DMS153 treated with DMSO at 0.1 percent for 48 hours (cell line): Measurements from ENCODE around the gene AANAT.

ENCODE experiments used
- DNase-seq: peaks from one replicate; lab custom pipeline; 2025; ENCODE audit not compliant: unreplicated experiment; lab: John Stamatoyannopoulos, UW

The AANAT gene

GRCh38 chr17:76467809-76468633 is 618 bp downstream of the AANAT start:
- DNase-seq: no peak

- DNase-seq: no peak
These were observed 1.2 kb downstream of the AANAT start for GRCh38 chr17:76468634-76469010.

GRCh38 chr17:76469076-76469990 is 1.9 kb downstream of the AANAT start:
- DNase-seq: no peak

- DNase-seq: no peak
These were observed 2.8 kb downstream of the AANAT start for GRCh38 chr17:76469991-76470739.

GRCh38 chr17:76471498-76472257 is 4.3 kb downstream of the AANAT start:
- no peak for DNase-seq

GRCh38 chr17:76472258-76472645 is 4.8 kb downstream of the AANAT start:
- no peak for DNase-seq

DNA sequence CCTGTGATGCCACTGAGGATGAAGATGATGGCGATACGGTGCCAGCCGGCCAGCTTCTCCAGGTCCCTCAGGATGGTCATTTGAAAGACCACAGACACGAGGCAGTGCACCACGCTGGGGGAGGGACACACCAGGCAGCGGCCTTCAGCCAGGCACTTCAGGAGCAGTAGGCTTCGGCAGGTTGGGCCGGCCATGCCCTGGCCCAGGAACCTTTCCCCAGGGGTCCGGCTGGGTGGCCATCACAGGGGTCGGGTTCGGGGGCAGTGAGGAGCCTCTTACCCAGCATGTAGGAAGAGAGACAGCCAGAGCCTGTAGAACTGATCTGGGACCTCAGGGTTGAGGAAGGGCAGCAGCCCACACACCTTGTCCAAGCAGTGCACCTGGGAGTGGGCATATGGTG is 5.3 kb downstream of the AANAT start:
- no peak for DNase-seq

DNA sequence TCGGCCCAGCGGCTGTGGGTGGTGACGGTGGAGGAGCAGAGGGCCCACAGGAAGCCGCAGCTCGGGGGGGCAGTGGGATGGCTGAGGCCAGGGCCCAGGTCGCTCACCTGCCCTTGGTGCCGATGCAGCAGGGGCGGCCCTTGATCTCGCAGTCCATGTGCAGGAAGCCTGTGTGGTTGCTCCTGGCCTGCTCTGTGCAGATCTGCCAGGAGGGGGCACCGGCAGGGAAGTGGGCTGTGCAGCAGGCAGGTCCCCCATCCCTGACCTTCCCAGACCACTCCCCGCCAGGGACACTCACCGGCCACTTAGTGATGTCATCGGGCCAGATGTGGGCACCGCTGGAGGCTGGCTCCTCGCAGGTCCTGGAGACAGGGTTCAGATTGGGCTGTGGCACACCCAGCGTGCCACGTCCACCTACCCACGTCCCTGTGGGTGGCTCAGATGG is 6.2 kb downstream of the AANAT start:
- DNase-seq: no peak

- no peak for DNase-seq
These were observed 6.8 kb downstream of the AANAT start for GRCh38 chr17:76474238-76474637.

DNA sequence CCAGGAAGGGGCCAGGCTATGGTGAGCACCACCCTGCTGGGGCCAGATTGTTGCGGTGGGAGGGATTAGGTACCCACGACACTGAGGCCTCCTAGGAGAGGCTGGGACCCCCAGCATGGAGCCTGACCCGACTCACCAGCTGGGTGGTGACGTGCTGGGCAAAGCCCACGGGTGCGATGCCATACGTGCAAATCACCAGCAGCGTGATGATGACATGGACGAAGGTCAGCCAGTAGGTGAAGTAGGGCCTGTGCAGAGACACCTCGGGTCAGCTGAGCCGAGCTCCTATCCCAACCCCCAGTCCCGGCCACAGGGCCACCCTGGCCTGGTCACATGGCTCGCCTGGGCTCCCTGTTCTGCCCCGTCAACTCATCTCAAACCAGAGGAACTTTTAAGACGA is 7.5 kb downstream of the AANAT start:
- no peak for DNase-seq

DNA sequence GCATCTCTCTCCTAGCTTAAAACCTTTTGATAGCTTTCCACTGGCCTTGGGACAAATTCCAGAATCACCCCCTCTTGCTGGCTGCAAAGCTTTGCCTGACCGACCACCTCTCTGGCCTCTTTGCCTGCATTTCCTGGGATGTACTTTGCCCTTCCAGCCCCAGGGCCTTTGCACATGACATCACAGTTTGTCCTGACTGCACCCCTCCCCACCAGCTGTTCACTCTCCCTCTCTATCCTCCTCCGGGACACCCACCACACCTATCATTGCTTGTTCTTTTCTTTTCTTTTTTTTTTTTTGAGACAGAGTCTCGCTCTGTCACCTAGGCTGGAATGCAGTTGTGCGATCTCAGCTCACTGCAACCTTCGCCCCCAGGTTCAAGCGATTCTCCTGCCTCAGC is 7.9 kb downstream of the AANAT start:
- DNase-seq: no peak

GRCh38 chr17:76476736-76477135 is 9.3 kb downstream of the AANAT start:
- DNase-seq: no peak

- no peak for DNase-seq
These were observed 10.2 kb downstream of the AANAT start for GRCh38 chr17:76477576-76477975.

GRCh38 chr17:76478097-76478496 is 10.7 kb downstream of the AANAT start:
- no peak for DNase-seq

DNA sequence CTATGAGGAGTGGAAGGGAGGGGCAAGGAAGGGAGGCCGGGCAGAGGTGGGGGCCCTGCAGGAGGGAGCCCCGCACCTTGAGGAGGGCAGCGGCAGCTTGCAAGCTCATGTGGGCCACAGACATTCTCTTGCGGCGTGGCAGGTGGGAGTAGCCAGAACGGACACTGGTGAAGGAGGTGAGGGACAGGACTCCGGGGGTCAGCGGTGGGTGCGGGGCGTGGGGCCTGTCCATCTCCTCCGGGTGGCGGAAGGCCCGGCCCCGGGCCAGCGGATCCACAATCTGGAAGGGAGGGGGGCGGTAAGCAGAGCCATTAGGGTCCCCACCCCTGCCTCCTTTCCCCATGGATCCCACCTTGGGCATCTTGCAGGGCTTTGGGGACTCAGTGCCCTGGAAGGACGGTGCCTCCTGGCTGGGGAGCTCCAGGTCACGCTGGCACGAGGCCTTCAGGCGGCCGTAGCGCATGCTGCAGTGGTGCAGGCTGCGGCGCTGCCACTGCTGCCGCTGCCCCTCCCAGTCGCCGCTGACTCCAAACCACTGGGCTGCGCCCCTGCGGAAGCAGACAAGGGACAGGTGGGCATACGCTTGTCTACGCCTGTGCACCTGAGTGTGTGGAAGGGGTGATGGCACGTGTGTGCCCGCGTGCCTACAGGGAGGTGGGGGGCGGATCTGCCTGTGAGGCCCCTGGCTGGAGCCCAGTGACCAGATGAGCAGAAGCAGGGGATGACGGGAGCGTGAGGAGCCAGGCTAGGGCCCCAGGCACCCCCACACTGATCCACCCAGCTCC is 11.5 kb downstream of the AANAT start:
- DNase-seq: no peak

GRCh38 chr17:76479515-76480060 is 12.2 kb downstream of the AANAT start:
- DNase-seq: no peak

- DNase-seq: no peak
These were observed 13.2 kb downstream of the AANAT start for GRCh38 chr17:76480632-76481031.

DNA sequence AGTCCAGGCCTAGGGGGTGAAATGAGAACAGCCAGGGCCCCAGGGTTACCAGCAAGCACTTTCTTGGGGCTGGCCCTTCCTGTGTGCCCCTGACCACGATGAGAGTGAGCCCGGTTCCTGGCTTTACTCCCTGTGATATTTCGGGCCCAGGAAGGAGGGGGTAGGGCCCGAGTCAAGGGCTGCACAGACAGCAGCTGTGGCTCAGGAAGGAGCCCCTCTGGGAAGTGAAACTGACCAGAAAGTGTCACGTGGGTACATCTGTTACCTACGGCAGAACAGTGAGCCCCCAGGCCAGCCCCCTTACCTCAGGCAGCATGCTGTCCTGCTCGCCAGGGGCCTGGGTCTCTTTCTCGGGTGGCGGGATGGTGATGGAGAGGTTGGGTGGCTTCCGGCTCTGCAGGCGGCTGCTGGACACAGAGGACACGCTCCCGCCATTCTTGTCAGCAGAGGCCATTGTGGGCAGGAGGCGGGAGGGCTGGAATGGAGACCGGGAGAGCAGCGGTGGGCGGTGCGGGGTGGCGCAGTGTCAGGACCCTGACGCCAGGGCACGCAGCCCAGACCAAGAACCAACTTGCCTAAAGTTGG is 13.8 kb downstream of the AANAT start:
- DNase-seq: no peak

DNA sequence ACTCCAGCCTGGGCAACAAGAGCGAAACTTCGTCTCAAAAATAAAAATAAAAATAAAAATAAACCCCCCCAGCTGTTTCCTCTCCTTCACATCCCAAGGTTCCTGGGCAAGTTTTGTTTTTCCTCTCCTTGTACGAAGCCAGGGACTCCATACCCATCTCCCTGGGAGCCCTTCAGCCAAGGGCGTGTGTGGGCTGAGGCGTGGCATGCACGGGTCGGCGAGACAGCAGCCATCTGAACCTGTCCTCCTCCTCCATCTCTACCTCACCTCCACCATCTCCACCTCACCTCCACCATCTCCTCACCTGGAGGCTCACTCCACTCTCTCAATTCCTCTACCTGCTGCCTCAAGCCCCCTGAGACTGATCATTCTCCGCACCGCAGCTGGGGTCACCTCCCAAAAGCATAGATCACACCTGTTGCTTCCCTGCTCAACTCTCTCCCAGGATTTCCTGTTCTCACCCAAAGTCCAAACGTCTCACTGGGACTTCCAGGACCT is 16.9 kb downstream of the AANAT start:
- DNase-seq: no peak
